Colonic mucosa (tissue), 4 donors: ENCODE data around the gene RPL18A. TPM values are rescaled to one million over a fixed set of nuclear protein-coding genes. Genes with fewer than 3 reads are reported as not detected.

Experiments used
- DNase-seq: peaks from one replicate; pipeline ENCODE4 v3.0.0-alpha.2; 2020
- H3K27ac ChIP-seq: fragments of 200-600 bp; one replicate; pipeline ENCODE4 v1.8.0; 2021
- H3K27me3 ChIP-seq: fragments of 200-600 bp; one replicate; pipeline ENCODE4 v1.8.0; 2021
- H3K36me3 ChIP-seq: fragments of 200-600 bp; one replicate; pipeline ENCODE4 v1.8.0; 2021
- H3K4me1 ChIP-seq: fragments of 200-600 bp; one replicate; pipeline ENCODE4 v1.8.0; 2021; ENCODE audit warnings: mild to moderate bottlenecking
- H3K4me3 ChIP-seq: fragments of 200-600 bp; one replicate; pipeline ENCODE4 v1.8.0; 2021
- H3K9ac ChIP-seq, 2 donors: one replicate each; pipeline ENCODE4 v1.7.0; 2013; ENCODE audit warnings: control low read depth in 2 of 2, low read depth in 2 of 2, low read length in 2 of 2
- H3K9me3 ChIP-seq: fragments of 200-600 bp; one replicate; pipeline ENCODE4 v1.8.0; 2021
- CTCF ChIP-seq: fragments of 200-600 bp; IDR thresholded peaks from one replicate; pipeline ENCODE4 v1.8.0; 2022; ENCODE audit warnings: antibody characterized with exemption, mild to moderate bottlenecking
- intact Hi-C: fragments of 100-400 bp; cut with DNase I; formaldehyde crosslinking; loops from one replicate; pipeline ENCODE4 v1.14.1; 2022
- total RNA-seq, 2 donors: library from RNA; stranded (reverse); fragmentation: NEBNext Ultra II Directional in 1 of 2; extraction: Animal tissue kit (Norgen Biotek cat#: 25700) in 1 of 2; gene quantifications; one replicate each; pipeline ENCODE4 v1.2.1, GENCODE V29; 2021
- donor health status: healthy.
- donor health status: DM: no; HTN: no; CAD: no.
- donor health status: DM: no; HTN: no; CAD: no.

RPL18A gene
- 1,000 to 10,000 TPM; 1,592 to 1,923 TPM for total RNA-seq

GRCh38 chr19:17859533-17860330 is at the start of gene RPL18A:
RPL18A (plus strand) TSS chr19:17859910; CDS start chr19:17859957, 47 bp downstream.
- H3K27ac ChIP-seq = peak within 1 kb of the TSS; percentile 75
- peaks cover 4% of the 10 kb centered on the region for H3K4me1 ChIP-seq
- no peaks in the 10 kb centered on the region for H3K27me3 ChIP-seq

DNA sequence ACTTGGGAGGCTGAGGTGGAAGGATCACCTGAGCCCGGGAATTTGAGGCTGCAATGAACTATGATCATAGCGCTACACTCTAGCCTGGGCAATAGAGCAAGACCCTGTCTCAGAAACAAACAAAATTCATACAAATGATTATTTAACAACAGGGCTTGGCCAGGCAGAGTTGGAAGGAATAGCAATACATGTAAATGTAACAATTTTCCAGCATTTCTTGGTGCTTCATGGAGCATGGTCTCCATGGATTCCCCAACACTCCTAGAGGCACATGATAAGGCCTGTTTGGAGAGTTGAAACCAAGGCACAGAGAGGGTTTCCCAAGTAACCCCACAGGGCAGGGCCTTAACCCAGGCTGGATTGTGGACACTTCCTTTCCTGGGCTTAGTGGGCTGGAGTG is 48.6 kb upstream of the RPL18A start:
- DNase-seq = no peak
- H3K27me3 ChIP-seq = no peaks in the 10 kb centered on the region
- intact Hi-C loops = no loop called here

More at GRCh38 chr19:17859533-17860330, at the start of gene RPL18A:
- peak within 1 kb of the TSS; percentile 75 to 96 for H3K9ac ChIP-seq
- peak; percentile 98 for DNase-seq
- TF ChIP-seq CTCF = peak; percentile 74
- H3K9me3 ChIP-seq = no peaks in the 10 kb centered on the region
- H3K4me3 ChIP-seq = peak within 1 kb of the TSS; percentile 92
- H3K36me3 ChIP-seq = peaks cover 24% of the 10 kb centered on the region
- intact Hi-C loops = loop anchor here (10.0 kb wide), 2 partner anchors 155 to 395 kb away; partner anchors contain the start of gene NXNL1

GRCh38 chr19:17811681-17812080 is 48.0 kb upstream of the RPL18A start:
- no peak overlapping the region for H3K4me3 ChIP-seq
- no peak for TF ChIP-seq CTCF
- H3K27me3 ChIP-seq = no peaks in the 10 kb centered on the region
- no peak overlapping the region for H3K27ac ChIP-seq
- H3K36me3 ChIP-seq = no peaks in the 10 kb centered on the region
- no peak for DNase-seq
- H3K4me1 ChIP-seq = no peaks in the 10 kb centered on the region
- no peaks in the 10 kb centered on the region for H3K9me3 ChIP-seq
- intact Hi-C loops = no loop called here
- no peak overlapping the region for H3K9ac ChIP-seq

More for the DNA sequence above, 48.6 kb upstream of the RPL18A start:
- H3K9ac ChIP-seq = no peak overlapping the region
- H3K4me1 ChIP-seq = no peaks in the 10 kb centered on the region
- H3K4me3 ChIP-seq = no peak overlapping the region
- H3K27ac ChIP-seq = no peak overlapping the region
- no peaks in the 10 kb centered on the region for H3K36me3 ChIP-seq
- TF ChIP-seq CTCF = no peak
- no peaks in the 10 kb centered on the region for H3K9me3 ChIP-seq

GRCh38 chr19:17812099-17812498 is 47.6 kb upstream of the RPL18A start:
- Histone ChIP-seq H3K9ac (no peak overlapping the region), H3K36me3 (no peaks in the 10 kb centered on the region), H3K4me3 (no peak overlapping the region), H3K27ac (no peak overlapping the region), H3K4me1 (no peaks in the 10 kb centered on the region), H3K9me3 (no peaks in the 10 kb centered on the region), H3K27me3 (no peaks in the 10 kb centered on the region)
- intact Hi-C loops = no loop called here
- no peak for TF ChIP-seq CTCF
- DNase-seq = no peak

DNA sequence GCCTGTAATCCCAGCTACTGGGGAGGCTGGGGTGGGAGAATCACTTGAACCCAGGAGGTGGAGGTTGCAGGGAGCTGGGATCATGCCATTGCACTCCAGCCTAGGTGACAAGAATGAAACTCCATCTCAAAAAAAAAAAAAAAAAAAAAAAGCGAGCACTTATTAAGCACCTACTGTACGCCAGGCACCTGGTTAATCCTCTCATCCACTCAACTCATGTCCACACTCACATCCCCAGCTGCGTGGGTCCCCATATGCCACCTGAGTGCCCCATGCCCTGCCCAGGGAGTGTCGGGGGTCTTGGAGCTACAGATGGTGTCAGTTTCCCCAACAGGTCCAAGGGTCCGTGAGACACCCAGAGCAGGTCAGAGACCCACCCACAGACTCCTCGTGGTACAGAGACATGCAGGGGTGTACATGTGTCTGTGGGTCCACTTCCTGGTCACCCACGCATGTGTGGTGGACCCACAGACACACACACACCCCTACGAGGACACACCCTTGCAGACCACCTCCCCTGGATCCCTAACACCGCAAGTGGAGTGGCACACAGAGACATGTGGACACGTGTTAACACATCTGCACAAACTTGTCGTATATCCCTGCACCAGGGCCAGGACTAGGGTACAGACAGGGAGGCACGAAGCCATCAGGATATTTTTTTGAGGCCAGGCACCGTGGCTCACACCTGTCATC is 41.9 kb upstream of the RPL18A start:
- Histone ChIP-seq H3K27ac (no peak overlapping the region), H3K27me3 (no peaks in the 10 kb centered on the region), H3K4me3 (no peak overlapping the region), H3K9me3 (no peaks in the 10 kb centered on the region), H3K4me1 (no peaks in the 10 kb centered on the region), H3K9ac (no peak overlapping the region), H3K36me3 (no peaks in the 10 kb centered on the region)
- intact Hi-C loops = no loop called here
- no peak for DNase-seq
- TF ChIP-seq CTCF = no peak
